Keratinocyte (primary cell): ENCODE results near the gene TMEM63B. TPM values are rescaled to one million over a fixed set of nuclear protein-coding genes. Genes with fewer than 3 reads are reported as not detected.

Experiments used
- DNase-seq: peaks from one replicate; pipeline ENCODE4 v3.0.0-alpha.2; 2011; ENCODE audit warnings: low read depth, missing footprints, low spot score
- FAIRE-seq: peaks from 2 replicates; lab custom pipeline; 2011; peaks lifted over from hg19 to GRCh38; lab: Jason Lieb, UNC
- H2AFZ ChIP-seq: 2 replicates; pipeline ENCODE4 v1.6.0; 2012; ENCODE audit warnings: low read length, control low read depth, inconsistent platforms; ENCODE audit not compliant: control insufficient read depth
- H3K27ac ChIP-seq: 2 replicates; pipeline ENCODE4 v1.5.1; 2011; ENCODE audit warnings: low read length; ENCODE audit not compliant: control insufficient read depth, insufficient read depth
- H3K27me3 ChIP-seq: 3 replicates; pipeline ENCODE4 v1.6.0; 2011; ENCODE audit warnings: low read length; ENCODE audit not compliant: control insufficient read depth, insufficient read depth; ENCODE audit errors: extremely low read depth
- H3K36me3 ChIP-seq, 2 experiments: 2 replicates in 1 of 2; 3 replicates in 1 of 2; pipeline ENCODE4 v1.5.1; 2011; ENCODE audit warnings: low read length in 2 of 2, mild to moderate bottlenecking in 1 of 2; ENCODE audit not compliant: control insufficient read depth in 2 of 2, insufficient read depth in 2 of 2; ENCODE audit errors: extremely low read depth in 1 of 2
- H3K4me1 ChIP-seq: 3 replicates; pipeline ENCODE4 v1.5.1; 2011; ENCODE audit warnings: low read length; ENCODE audit not compliant: control insufficient read depth, insufficient read depth; ENCODE audit errors: extremely low read depth
- H3K4me2 ChIP-seq: 3 replicates; pipeline ENCODE4 v1.6.0; 2011; ENCODE audit warnings: low read depth, low read length; ENCODE audit not compliant: control insufficient read depth, insufficient read depth; ENCODE audit errors: extremely low read depth
- H3K4me3 ChIP-seq, 3 experiments: fragments of 200-600 bp in 1 of 3; sonication (generic) in 1 of 3; 2 replicates in 2 of 3; 3 replicates in 1 of 3; pipeline ENCODE4 v1.5.1; 2011 to 2016; ENCODE audit warnings: low read length in 3 of 3, mild to moderate bottlenecking in 3 of 3, control low read depth in 2 of 3, inconsistent platforms in 1 of 3, low read depth in 1 of 3, mixed read lengths in 1 of 3, mixed run types in 1 of 3, moderate library complexity in 1 of 3; ENCODE audit not compliant: control insufficient read depth in 2 of 3, insufficient read depth in 2 of 3; ENCODE audit errors: extremely low read depth in 1 of 3
- H3K79me2 ChIP-seq: 2 replicates; pipeline ENCODE4 v1.6.0; 2012; ENCODE audit warnings: low read length; ENCODE audit not compliant: control insufficient read depth, insufficient read depth
- H3K9ac ChIP-seq: 3 replicates; pipeline ENCODE4 v1.6.0; 2011; ENCODE audit warnings: low read length; ENCODE audit not compliant: control insufficient read depth, insufficient read depth; ENCODE audit errors: extremely low read depth
- H3K9me1 ChIP-seq: 3 replicates; pipeline ENCODE4 v1.6.0; 2011; ENCODE audit warnings: low read length; ENCODE audit not compliant: control insufficient read depth, insufficient read depth; ENCODE audit errors: extremely low read depth
- H3K9me3 ChIP-seq: 2 replicates; pipeline ENCODE4 v1.5.1; 2012; ENCODE audit warnings: low read depth, low read length; ENCODE audit not compliant: control insufficient read depth
- H4K20me1 ChIP-seq: 3 replicates; pipeline ENCODE4 v1.6.0; 2011; ENCODE audit warnings: low read length; ENCODE audit not compliant: control insufficient read depth, insufficient read depth; ENCODE audit errors: extremely low read depth
- EZH2 ChIP-seq: IDR thresholded peaks from one replicate; pipeline ENCODE4 v1.6.1; 2012; ENCODE audit warnings: inconsistent platforms, mild to moderate bottlenecking, low read length, moderate library complexity
- dilution Hi-C: fragments of 300-500 bp; cut with MboI; formaldehyde crosslinking; loops from one replicate; pipeline ENCODE4 v1.7.0; 2020; ENCODE audit warnings: low sequenced_read_pairs; ENCODE audit not compliant: extremely low pct_ligation_motif_present
- polyA plus RNA-seq, 5 experiments: library from polyadenylated mRNA; depleted of rRNA in 3 of 5; stranded (reverse) in 3 of 5; stranded (forward) in 1 of 5; unstranded in 1 of 5; fragments of >200 nt; gene quantifications; 1 replicate in 1 of 5; 2 replicates in 3 of 5; 3 replicates in 1 of 5; pipeline versions ENCODE4 v1.2.1 to v1.2.3, GENCODE V29; 2011 to 2012; ENCODE audit warnings: missing spikeins in 2 of 5, low read depth in 1 of 5, low replicate concordance in 1 of 5
- TF ChIP-seq, protein P1 (sequence below), 3 experiments: IDR thresholded peaks in 1 of 3; conservative IDR thresholded peaks in 1 of 3; optimal IDR thresholded peaks in 1 of 3; 2 replicates in 2 of 3; 3 replicates in 1 of 3; pipeline versions ENCODE3 to v1.5.1; 2011; ENCODE audit warnings: low read length in 3 of 3, mild to moderate bottlenecking in 3 of 3, moderate library complexity in 2 of 3, control low read depth in 1 of 3, inconsistent platforms in 1 of 3; ENCODE audit not compliant: insufficient read depth in 2 of 3; ENCODE audit errors: extremely low read depth in 1 of 3

Gene TMEM63B
- polyA plus RNA-seq, 1 donor (not counting 4 experiments of a cell fraction or from before 2014, with no cell fraction given): 64.8 TPM

DNA sequence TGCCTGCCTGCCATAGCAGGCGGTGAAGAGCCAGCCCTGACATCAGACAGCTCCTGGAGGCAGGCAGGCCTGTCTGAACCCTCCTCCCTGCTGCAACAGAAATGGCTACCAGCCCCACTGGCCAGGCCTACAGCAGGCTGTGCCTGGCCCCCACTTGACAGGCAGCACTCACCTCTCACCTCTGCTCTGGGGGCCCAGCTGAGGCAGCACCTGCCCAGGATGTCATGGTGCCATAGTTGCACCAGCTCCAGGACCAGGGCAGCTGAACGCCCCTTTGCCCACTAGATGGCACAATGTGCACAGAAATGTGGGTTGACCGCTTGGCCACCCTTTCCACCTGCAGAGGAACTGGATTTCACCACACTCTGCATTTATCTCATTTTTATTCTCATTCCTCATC is 30.7 kb upstream of the TMEM63B start:
- DNase-seq: no peak
- peak; percentile 41 for FAIRE-seq

DNA sequence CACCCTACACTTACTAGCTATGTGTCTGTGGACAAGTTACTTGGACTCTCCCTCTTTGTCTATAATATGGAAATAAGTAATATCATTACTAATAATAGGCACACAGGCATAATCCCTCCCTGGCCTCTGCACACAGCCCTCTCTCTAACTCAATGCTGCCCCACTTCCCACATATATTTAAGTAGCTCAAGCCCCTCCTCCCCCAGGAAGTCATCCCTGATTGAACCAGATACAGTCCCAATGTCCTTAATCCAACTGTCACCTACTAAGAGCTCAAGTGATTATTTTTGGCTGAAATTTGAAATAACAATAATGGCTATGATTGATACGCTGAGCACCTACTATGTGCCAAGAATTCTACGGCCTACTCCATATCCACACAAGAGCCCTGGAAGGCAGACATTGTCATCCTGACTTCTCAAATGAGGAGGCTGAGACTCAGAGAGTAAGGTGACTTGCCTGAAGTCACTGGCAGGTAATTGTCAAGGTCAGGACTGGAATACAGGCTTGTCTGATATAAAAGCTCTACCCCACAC is 29.5 kb upstream of the TMEM63B start:
- Histone ChIP-seq H3K27ac (no peak overlapping the region), H3K4me1 (no peaks in the 10 kb centered on the region), H3K9me1 (no peaks in the 10 kb centered on the region), H3K27me3 (no peaks in the 10 kb centered on the region), H2AFZ (no peak overlapping the region), H3K79me2 (no peaks in the 10 kb centered on the region), H3K4me3 (no peak overlapping the region), H3K9ac (no peak overlapping the region), H4K20me1 (peaks cover 8% of the 10 kb centered on the region), H3K4me2 (no peak overlapping the region), H3K36me3 (peaks cover 24 to 27% of the 10 kb centered on the region in 2 experiments), H3K9me3 (no peaks in the 10 kb centered on the region)
- dilution Hi-C loops: no loop called here
- no peak for TF ChIP-seq EZH2
- TF ChIP-seq, protein P1, sequence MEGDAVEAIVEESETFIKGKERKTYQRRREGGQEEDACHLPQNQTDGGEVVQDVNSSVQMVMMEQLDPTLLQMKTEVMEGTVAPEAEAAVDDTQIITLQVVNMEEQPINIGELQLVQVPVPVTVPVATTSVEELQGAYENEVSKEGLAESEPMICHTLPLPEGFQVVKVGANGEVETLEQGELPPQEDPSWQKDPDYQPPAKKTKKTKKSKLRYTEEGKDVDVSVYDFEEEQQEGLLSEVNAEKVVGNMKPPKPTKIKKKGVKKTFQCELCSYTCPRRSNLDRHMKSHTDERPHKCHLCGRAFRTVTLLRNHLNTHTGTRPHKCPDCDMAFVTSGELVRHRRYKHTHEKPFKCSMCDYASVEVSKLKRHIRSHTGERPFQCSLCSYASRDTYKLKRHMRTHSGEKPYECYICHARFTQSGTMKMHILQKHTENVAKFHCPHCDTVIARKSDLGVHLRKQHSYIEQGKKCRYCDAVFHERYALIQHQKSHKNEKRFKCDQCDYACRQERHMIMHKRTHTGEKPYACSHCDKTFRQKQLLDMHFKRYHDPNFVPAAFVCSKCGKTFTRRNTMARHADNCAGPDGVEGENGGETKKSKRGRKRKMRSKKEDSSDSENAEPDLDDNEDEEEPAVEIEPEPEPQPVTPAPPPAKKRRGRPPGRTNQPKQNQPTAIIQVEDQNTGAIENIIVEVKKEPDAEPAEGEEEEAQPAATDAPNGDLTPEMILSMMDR (optimal IDR thresholded peaks at IDR 0.05 in 1 of 3, IDR thresholded peaks at IDR 0.05 in 1 of 3, conservative IDR thresholded peaks at IDR 0.05 in 1 of 3; ENCODE audit: extremely low read depth in 1 of 3, insufficient read depth in 2 of 3, low read length in 3 of 3): no peak
- FAIRE-seq (no peak), DNase-seq (no peak)

More for the DNA sequence above, 30.7 kb upstream of the TMEM63B start:
- dilution Hi-C loops: no loop called here
- Histone ChIP-seq H2AFZ (no peak overlapping the region), H3K9me3 (no peaks in the 10 kb centered on the region), H3K27ac (no peak overlapping the region), H3K4me1 (no peaks in the 10 kb centered on the region), H3K79me2 (no peaks in the 10 kb centered on the region), H3K4me2 (no peak overlapping the region), H3K9me1 (no peaks in the 10 kb centered on the region), H4K20me1 (peaks cover 8% of the 10 kb centered on the region), H3K36me3 (peaks cover 24 to 26% of the 10 kb centered on the region in 2 experiments), H3K9ac (no peak overlapping the region), H3K4me3 (no peak overlapping the region), H3K27me3 (no peaks in the 10 kb centered on the region)
- TF ChIP-seq EZH2: no peak
- TF ChIP-seq, protein P1 (optimal IDR thresholded peaks at IDR 0.05 in 1 of 3, IDR thresholded peaks at IDR 0.05 in 1 of 3, conservative IDR thresholded peaks at IDR 0.05 in 1 of 3; ENCODE audit: extremely low read depth in 1 of 3, insufficient read depth in 2 of 3, low read length in 3 of 3): peak; percentile 76 to 99 (median 92)
